C4-2B (cell line): ENCODE measurements around the gene VAMP2.

ENCODE experiments used
- H3K27ac ChIP-seq: fragments of 450-650 bp; 2 replicates; pipeline ENCODE4 v1.5.1; 2017
- CTCF ChIP-seq: fragments of 450-650 bp; conservative IDR thresholded peaks from 2 replicates; pipeline ENCODE4 v1.5.1; 2017; ENCODE audit warnings: mild to moderate bottlenecking
- ZFX ChIP-seq: fragments of 450-650 bp; IDR thresholded peaks from 2 replicates; pipeline ENCODE4 v1.6.1; 2017

The VAMP2 gene

DNA sequence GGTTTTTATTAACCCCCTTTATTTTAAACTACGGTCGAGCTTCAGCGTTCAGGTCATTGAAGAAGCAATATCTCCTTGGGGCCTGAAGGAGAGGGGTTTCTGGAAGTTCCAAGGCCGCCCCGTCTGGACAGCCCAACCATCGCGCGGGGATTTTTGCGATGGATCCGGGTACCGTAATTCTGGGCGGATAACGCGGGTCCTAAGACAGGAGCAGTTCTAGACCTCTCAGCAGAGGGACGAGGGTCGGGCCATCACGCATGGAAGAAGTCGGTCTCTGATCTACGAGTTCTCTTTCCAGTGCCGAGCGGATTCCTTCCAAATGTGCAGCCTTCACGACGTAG, 23.7 kb upstream of the VAMP2 start:
- peak overlapping the region; percentile 76 for H3K27ac ChIP-seq
- TF ChIP-seq ZFX (no peak), CTCF (no peak; the same call in 1 of the 2 replicates)

- peak overlapping the region; percentile 76 for H3K27ac ChIP-seq
- no peak for TF ChIP-seq CTCF
- no peak for TF ChIP-seq ZFX
Observed at GRCh38 chr17:8185582-8186445, 23.1 kb upstream of the VAMP2 start.

DNA sequence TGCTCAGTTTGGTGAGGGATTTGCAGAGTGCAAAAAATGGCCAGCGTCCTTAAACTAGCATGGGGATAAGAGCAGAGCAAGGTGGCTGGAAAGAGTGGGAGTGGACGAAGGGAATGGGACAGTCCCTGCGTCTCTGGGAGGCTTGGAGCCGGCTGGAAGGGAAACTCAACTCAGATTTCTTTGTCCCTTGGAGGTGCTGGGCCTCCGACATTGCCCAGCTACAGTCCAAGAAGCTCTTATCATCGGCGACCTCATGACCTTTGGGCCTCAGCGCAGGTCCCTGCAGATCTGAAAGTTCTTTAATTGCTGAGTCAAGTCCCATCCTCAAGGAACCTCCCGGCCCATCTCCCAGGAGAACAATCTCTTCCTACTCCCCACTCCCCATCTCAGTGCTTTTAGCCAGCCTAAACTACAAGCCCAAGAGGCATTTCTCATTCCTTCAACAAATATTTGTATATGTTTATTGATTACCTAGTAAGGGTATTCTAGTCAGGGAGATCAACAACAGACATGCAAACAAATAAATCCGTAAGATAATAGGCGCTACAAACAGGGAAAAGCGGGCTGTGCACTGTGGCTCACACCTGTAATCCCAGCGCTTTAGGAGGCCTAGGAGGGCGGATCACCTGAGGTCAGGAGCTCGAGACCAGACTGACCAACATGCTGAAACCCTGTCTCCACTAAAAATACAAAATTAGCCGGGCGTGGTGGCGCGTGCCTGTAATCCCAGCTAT, 14.4 kb upstream of the VAMP2 start:
- no peak for TF ChIP-seq CTCF
- peak overlapping the region; percentile 88 for H3K27ac ChIP-seq

- TF ChIP-seq CTCF (no peak), ZFX (peak; percentile 64; the same call in 1 of the 2 replicates)
- H3K27ac ChIP-seq: peak within 1 kb of the TSS; percentile 88
Observed at GRCh38 chr17:8176197-8176940, 13.6 kb upstream of the VAMP2 start, which contains the start of gene TMEM107. TSS of gene TMEM107 (minus strand) at chr17:8176380. CDS start at chr17:8176286, 94 bp downstream.

GRCh38 chr17:8175795-8176196, 13.0 kb upstream of the VAMP2 start:
- no peak for TF ChIP-seq CTCF
- no peak for TF ChIP-seq ZFX
- H3K27ac ChIP-seq: peak overlapping the region; percentile 88

- TF ChIP-seq CTCF: no peak
- no peak for TF ChIP-seq ZFX
Observed at GRCh38 chr17:8173871-8174322, 11.1 kb upstream of the VAMP2 start.

More at GRCh38 chr17:8173871-8174322, 11.1 kb upstream of the VAMP2 start:
- peak overlapping the region; percentile 88 for H3K27ac ChIP-seq
